Urinary bladder (tissue), 2 donors: ENCODE results near the gene ZNF839. TPM values are rescaled to one million over a fixed set of nuclear protein-coding genes. Genes with fewer than 3 reads are reported as not detected.

Source experiments
- polyA plus RNA-seq: library from polyadenylated mRNA; stranded (reverse); fragments of 200-250 nt; gene quantifications from one replicate; pipeline ENCODE4 v1.2.3, GENCODE V29; 2013
- total RNA-seq: library from RNA; depleted of rRNA; stranded (reverse); fragments of >200 nt; gene quantifications from one replicate; pipeline ENCODE4 v1.2.3, GENCODE V29; 2014
- donor health status: healthy.

The ZNF839 gene
- total and polyA plus RNA-seq, 2 donors: 7.0 to 10.6 TPM

Other genes starting within 250 kb of the ZNF839 start
- gene HSP90AA1, start 232.7 kb upstream of the ZNF839 start, total RNA-seq: 242 TPM
- 287 TPM for gene HSP90AA1, start 232.7 kb upstream of the ZNF839 start, polyA plus RNA-seq
- 27.0 TPM for gene WDR20, start 179.8 kb upstream of the ZNF839 start, total RNA-seq
- 15.6 TPM for gene WDR20, start 179.8 kb upstream of the ZNF839 start, polyA plus RNA-seq
- 19.3 TPM for gene MOK, start 14.6 kb upstream of the ZNF839 start, total RNA-seq
- 12.9 TPM for gene MOK, start 14.6 kb upstream of the ZNF839 start, polyA plus RNA-seq
- 32.7 TPM for gene CINP, start 43.1 kb downstream of the ZNF839 start, total RNA-seq
- 29.3 TPM for gene CINP, start 43.1 kb downstream of the ZNF839 start, polyA plus RNA-seq
- 12.5 TPM for gene TECPR2, start 43.2 kb downstream of the ZNF839 start, total RNA-seq
- gene TECPR2, start 43.2 kb downstream of the ZNF839 start, polyA plus RNA-seq: 15.6 TPM
- 4.3 TPM for gene ANKRD9, start 190.0 kb downstream of the ZNF839 start, total RNA-seq
- 13.5 TPM for gene ANKRD9, start 190.0 kb downstream of the ZNF839 start, polyA plus RNA-seq